Astrocyte of the hippocampus (primary cell): ENCODE measurements around the gene RBM15B.
A peak's percentile ranks its signal among the peaks of the same experiment; 100 is the strongest.
"Not testable (repeated sequence)": the region's sequence is repeated elsewhere in the genome, so short reads cannot be mapped to it uniquely, and the experiment has no call there.

Experiments
- DNase-seq: peaks from one replicate; pipeline ENCODE4 v3.0.0; 2011; ENCODE audit warnings: low read depth, low spot score

The RBM15B gene

DNA sequence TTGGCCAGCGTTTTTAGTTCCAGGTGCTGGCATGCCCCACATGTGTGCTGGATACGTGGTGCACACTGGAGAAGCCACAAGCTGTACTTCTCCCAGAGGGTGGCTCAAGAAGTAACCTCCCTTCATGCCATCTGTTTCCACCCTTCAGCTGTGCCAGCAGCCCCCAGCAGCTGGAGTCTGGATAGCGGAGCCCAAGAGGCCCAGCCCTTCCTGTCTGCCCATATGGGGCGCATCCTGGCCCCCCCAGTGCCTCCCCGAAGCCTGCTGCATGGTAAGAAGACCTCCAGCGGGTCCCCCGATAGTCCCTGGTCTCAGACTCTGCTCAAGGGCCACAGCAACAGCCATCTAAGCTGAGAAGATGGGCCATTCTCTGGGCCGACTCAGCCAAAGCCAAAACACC lies 11.8 kb upstream of the RBM15B start:
- no peak for DNase-seq

DNA sequence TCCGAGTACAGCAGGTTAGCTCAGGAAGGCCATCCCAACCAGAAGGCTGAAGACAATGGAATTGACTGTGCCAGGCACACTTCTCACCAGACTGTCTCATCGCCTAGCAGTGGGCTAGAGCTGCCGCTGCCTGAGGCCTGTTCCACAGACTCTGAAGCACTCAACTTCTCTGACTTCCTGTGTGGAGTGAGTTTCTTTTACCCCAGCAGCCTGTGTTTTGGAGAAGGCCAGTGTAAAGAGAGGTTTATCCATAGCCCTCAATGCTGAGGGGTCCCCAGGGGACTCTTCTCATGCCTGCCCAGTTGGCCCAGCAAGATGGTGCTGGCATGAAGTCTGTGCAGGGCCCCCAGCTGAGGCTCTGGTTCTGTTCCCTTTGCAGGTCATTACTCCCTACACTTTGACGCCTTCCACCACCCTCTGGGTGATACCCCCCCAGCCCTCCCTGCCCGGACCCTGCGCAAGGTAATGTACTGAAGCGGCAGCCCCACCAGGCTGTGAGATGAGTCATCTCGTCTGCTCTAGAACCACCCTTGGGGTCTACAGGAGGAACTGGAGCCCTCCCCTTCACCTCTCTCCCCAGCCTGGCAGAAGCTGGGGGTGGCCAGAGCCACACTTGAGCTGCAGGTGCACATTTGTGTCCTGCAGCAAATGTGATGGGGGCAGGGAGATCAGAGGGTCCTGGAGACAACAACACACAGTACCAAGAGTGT lies 11.2 kb upstream of the RBM15B start:
- DNase-seq = no peak

DNA sequence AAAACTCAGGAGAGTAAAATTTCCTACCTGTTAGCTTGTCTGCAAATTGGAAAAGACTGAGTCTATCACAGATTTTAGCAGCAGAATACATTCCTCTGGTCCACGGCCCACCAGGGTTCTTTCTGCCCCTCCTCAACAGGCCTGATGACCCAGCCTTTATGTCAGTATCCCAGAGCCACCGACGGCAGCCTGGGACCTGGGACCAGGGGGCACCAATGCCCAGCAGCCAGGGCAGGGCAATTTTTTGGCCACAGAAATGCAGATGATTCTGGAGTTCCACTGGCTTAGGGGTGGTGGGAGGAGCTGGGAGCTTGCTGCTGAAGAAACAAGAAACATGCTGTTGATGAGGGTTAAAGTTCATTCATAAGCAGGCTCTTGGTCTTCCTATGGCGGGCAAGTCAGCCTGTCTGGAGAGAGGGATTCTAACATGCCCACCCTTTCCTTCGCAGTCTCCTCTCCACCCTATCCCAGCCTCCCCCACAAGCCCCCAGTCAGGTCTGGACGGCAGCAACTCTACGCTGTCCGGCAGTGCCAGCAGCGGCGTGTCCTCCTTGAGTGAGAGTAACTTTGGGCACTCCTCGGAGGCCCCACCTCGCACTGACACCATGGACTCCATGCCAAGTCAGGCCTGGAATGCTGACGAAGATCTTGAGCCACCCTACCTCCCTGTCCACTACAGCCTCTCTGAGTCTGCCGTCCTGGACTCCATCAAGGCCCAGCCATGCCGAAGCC lies 10.3 kb upstream of the RBM15B start:
- no peak for DNase-seq

DNA sequence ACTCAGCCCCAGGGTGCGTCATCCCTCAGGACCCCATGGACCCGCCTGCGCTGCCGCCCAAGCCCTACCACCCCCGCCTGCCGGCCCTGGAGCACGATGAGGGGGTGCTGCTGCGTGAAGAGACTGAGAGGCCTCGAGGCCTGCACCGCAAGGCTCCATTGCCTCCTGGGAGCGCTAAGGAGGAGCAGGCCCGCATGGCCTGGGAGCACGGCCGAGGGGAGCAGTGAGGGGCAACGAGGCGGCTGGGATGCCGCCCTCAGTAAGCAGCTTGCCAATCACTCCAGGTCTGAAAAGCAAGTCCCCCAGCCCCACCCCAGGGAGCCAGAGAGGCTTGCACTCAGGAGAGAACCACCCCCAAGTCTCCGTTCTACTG lies 9.8 kb upstream of the RBM15B start:
- DNase-seq = no peak

DNA sequence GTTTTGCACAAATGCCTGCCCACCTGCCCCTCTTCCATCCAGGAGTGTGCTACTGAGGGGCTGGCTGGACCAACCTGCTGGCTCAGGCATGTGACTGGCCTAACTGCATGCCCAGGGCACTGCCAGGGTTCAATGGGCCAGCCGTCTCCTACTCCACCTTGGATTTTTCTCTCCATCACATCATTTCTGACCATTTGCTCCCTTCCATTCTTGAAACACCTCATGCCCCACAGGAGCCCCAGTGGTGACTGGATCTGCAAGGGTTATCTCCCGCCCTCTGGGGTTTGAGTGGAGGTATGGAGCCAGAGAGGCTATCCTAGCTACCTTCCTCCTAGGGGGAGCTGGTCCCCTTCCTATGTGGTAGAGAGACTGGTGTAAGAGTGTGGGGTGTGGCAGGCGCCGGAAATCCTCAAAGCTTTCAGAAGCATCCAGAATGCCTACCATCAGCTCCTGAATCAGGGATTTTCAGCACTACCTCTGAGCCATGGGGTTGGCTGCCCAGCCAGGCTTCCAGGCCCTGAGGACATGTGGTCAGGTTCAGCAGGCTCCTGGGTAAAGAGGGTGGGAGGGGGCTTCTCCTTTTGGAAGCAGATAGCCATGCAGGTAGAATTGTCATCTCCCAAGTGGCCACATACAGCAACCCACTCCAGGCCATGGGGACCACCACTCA lies 8.9 kb upstream of the RBM15B start:
- DNase-seq = no peak

DNA sequence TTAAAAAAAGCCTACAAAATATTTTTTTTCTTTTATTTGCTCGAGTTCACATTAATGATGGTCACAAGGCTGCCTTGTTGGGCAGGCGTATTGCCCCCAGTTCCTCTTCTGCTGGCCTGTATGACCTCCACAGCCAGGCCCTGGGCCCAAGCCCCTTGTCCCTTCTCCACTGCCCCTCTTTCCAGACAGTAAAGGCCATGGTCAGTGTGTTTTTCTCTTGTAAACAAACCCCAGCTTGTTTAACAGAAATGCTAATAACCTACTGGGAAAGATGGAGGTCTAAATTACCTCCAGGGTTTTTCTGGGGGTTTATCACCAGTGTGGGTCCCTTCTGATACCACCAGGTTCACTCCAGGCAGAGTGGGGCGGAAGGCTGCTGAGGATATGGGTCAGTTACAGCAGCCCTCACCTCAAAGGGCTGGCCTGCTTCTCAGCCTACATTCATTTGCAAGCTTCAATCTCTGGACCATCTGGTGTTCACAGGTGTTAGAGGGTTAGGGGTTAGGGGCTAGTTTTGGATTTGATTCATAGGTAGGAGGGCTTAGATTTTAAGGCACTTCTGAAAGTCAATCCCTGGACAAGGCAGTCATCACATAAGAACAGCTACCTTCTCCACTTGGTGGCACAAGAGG lies 8.0 kb upstream of the RBM15B start:
- DNase-seq = no peak

DNA sequence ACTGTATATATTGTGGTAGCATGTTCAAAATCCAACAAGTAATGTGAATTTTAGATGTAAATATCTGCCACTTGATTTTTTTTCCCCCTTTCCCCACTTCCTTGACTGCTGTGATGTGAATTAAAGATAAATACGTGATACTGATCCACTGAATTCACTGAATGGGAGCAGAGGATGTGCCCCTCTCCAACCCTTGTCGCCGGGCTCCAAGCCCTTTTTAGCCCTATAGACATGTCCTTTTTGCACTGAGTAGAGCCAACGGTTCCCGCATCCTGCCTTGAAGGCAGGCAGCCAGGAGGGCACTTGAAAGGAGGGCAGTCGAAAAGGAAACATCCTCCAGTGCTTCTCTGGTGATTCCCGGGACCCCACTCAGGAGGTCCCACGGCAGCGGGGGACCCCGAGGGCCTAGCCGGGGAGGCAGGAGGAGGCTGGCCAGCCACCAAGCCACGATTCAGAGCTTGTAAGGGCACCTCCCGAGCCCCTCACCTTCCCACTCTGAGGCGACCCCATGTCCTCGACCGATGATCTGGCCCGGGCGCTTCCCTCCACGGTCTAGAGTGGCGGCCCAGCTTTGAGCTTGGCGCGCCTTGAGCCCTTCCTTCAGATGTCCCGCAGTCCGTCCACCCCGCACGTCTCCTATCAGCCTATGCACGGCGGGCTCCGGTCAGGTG lies 6.9 kb upstream of the RBM15B start:
- no peak for DNase-seq

DNA sequence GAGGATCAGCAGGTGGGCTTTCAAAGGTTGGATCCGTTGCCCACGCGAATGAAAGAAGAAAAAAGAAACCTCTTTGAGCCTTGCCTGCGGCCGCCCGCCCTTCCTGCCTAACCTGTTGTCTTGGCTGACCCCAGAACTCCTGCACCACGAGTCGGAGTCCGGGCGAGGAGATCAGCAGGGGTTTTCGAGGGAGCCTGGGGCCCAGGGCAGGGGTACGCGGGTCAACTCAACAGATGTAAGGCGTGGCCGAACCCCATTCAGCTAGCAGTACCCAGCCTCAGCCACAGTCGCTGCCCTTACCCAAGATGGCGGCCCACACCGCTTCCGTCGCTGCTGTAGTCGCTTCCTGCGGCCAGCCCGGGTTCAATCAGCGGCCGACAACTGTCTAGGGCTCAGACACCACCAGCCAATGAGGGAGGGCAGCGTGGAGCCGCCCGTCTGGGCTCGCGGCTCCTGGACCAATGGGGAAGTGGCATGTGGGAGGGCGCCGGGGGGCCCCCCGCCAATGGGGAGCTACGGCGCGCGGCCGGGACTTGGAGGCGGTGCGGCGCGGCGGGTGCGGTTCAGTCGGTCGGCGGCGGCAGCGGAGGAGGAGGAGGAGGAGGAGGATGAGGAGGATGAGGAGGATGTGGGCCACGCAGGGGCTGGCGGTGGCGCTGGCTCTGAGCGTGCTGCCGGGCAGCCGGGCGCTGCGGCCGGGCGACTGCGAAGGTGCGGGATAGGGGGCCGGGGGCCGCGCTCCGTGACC lies 6.2 kb upstream of the RBM15B start, which contains the start of gene MANF:
TSS of gene MANF (plus strand) at position 566 of the 748 bp plus-strand sequence. CDS start at position 618, 52 bp downstream.
- peak; percentile 100 for DNase-seq

DNA sequence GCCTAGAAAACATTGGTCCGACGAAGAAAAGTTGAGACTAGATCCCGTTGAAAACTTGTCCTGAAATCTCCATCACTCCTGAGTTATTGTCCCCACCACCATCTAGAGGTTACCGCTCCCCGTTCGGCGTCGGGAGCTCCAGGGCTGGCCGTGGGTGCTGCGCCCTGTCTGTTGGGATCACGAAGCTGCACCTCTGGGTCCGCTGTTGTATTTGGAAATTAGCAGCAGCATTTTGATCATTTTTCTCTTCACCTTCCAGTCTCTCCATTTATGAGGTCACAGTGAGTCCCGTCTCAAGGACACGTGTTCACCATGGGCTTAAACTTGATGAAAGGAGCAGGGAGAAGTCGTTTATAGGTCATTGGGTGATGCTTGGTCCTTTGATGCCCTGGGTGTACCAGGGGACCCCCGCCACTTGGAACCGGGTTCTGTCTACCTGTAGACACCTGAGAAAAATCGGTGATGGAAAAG lies 5.4 kb upstream of the RBM15B start:
- DNase-seq = peak; percentile 32

DNA sequence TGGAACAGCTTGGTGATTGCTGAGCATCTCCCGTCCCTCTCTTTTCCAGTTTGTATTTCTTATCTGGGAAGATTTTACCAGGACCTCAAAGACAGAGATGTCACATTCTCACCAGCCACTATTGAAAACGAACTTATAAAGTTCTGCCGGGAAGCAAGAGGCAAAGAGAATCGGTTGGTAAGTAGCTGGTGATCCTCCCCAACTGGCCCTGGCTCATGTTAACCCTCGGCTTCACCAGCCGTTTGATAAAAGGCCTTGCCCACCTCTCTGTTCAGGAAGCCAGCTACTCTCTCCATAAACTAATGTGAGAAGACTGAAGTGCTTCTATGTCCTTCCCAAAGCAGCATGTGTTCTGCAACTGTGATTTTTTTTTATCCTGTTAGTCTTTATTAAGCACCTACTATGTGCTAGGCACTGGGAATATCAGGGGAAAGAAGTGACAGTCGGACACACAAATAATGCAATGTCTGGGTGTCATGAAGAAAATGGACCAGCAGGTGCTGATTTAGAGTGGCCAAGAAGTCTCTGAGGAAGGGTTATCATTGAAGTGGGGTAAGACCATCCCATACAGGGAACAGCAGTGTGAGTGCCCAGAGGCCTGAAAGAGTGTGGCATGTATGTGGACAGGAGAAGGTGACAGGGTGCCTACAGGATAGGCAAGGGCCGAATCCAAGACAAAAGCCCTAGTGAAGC lies 4.8 kb upstream of the RBM15B start:
- no peak for DNase-seq

DNA sequence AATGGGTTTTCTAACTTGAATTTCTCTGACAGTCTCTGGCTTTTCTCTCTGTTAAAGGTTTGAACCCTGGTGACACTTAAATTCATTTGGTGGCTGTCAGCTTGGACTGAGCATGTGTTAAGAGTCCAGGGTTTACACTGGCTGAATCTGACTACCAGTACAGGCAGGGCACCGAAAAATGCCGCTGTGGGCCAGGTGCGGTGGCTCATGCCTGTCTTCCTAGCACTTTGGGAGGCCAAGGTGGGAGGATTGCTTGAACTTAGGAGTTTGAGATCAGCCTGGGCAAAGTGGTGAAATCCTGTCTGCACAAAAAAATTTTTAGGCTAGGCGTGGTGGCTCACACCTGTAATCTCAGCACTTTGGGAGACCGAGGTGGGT lies 4.2 kb upstream of the RBM15B start:
- DNase-seq = no peak

DNA sequence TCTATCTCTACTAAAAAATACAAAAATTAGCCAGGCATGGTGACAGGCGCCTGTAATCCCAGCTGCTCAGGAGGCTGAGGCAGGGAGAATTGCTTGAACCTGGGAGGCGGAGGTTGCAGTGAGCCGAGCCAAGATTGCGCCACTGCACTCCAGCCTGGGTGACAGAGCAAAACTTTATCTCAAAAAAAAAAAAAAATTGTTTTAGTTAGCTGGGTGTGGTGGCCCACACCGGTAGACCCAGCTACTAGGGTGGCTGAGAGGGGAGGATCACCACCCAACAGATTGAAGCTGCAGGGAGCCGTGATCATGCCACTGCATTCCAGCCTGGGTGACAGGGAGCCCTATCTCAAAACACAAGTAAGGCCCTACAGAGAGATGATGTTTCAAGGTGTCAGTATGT lies 3.8 kb upstream of the RBM15B start:
- not testable (repeated sequence) for DNase-seq

DNA sequence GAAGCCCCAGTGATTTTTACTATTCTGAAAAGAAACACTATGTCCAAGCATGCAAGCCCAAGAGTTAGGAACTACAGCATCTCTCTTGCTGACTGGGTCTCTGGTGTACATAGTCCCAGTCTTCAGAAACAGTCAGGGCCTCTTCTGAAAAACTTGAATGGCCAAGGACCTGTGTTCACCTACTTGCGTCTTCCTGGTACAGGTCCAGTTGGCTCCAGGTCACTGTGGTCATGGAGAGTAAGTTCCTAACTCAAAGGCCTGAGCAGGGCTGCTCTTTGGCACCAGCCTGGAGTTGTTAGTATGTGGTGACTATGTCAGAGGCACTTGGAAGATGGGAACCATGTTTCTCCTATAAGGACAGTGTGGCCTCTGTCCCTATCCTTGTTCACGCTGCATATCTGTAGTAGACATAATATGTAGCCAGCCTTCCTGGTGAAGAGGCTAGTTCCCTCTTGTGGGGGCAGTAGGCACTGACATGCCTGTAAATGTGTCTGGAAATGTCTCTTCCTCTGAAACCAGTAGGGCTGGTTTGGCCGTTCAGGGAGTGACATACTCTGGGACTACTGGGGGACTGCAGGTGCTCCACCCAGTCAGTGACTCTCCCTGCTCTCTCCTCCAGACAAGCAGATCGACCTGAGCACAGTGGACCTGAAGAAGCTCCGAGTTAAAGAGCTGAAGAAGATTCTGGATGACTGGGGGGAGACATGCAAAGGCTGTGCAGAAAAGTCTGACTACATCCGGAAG lies 2.6 kb upstream of the RBM15B start:
- no peak for DNase-seq

DNA sequence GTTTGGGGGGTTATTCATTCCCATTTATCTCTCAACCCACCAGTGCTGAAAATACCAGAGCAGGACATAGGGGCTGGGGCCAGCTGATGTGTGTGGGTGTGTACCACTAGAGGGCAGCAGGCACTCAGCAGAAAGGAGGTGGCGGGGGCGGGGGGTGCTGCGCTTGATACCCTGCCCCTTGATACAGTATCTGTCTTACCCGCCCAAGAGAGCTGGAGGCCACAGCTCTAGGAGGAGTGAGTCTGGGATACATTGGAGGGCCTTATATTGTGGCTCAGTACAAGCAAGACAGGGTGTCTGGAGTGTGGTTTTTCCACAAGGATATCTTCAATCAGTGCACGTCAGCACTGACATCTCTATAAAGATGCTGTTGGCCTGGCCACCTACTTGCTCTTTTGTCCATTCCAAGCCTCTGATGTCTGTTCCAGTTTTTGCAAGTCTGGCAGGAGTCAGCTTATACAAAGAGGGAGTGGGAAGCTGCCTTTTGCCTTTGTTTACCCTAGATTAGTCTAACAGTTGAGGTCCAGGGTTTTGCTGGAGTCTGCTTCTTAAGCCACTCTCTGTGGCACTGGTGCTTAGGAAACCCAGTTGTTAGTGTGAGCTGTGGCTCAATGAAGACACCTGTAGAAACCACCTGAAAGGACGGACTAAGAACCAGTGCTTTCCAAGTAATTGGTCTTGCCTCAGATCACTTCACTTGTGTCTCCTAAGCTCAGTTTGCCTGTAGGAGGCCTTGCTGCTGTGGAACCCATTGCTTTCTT lies 1.5 kb upstream of the RBM15B start:
- peak; percentile 74 for DNase-seq

DNA sequence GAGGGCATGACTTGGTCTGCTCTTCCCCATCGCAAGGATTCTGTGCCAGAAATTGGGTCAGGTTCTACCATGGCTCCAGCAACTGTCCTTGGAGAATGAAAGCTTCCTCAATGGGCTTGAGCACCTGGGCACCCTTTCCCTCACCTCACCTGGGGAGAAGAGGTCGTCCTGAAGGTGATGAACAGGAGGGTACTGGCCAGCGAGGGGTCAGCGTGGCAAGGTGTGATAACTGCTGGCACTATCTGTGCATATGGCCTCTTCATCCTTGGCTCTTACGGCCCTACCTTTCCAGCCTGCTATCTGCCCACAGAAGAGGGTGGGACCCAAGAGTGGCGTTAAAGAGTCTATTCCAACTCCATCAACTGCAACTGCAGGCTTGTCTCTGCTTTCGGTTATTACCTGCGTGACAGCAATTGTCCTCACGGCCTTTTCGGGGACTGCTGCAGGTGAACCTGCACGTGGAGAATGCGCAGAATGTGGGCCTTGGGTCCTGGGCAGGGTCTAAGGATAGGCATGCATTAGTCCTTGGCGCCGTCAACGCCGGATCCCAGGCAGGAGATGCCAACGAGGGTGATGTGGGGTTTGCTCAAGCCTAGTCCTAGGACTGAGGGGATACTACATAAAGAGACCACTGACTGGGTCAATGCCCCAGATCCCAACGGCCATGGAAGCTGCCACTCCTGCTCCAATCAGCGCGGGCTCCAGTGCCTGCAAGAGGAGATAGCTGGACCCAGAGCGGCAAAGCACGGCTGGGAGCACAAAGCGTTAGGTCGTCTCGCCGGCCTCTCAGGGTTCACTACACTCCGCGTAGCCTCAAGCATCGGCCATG lies 625 bp upstream of the RBM15B start:
- DNase-seq = no peak

DNA sequence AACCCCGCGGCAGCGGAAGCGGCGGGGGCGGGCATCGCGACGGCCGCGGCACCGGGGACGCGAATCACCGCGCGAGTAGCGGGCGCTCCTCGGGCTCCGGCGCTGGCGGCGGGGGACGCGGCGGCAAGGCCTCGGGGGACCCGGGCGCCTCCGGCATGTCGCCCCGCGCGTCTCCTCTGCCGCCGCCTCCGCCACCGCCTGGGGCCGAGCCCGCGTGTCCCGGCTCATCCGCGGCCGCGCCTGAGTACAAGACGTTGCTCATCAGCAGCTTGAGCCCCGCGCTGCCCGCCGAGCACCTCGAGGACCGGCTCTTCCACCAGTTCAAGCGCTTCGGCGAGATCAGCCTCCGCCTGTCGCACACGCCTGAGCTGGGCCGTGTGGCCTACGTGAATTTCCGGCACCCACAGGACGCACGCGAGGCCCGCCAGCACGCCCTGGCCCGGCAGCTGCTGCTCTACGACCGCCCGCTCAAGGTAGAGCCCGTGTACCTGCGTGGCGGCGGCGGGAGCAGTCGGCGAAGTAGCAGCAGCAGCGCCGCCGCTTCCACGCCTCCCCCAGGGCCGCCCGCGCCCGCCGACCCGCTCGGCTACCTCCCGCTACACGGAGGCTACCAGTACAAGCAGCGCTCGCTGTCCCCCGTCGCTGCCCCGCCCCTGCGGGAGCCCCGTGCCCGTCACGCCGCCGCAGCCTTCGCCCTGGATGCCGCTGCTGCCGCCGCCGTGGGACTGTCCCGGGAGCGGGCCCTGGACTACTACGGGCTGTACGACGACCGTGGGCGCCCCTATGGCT lies 675 bp downstream of the RBM15B start:
- DNase-seq = peak; percentile 71
